Esophagus muscularis mucosa (tissue), 4 donors: Measurements from ENCODE around the gene CAMKV. TPM values are rescaled to one million over a fixed set of nuclear protein-coding genes. Genes with fewer than 3 reads are reported as not detected.

Experiments used
- DNase-seq: peaks from one replicate; pipeline ENCODE4 v3.0.0-alpha.2; 2017; ENCODE audit errors: extremely low spot score
- H3K27ac ChIP-seq, 4 donors: fragments of 200-600 bp; sonication (generic); replicated peaks in 1 of 4; 1 replicate in 3 of 4; 2 replicates in 1 of 4; pipeline ENCODE4 v1.5.1; 2016 to 2019; ENCODE audit warnings: mild to moderate bottlenecking in 1 of 4
- H3K27me3 ChIP-seq, 4 donors: fragments of 200-600 bp; sonication (generic); one replicate each; pipeline versions ENCODE4 v1.5.1 to v1.6.0; 2016 to 2019
- H3K36me3 ChIP-seq, 4 donors: fragments of 200-600 bp; sonication (generic); one replicate each; pipeline ENCODE4 v1.5.1; 2016 to 2019
- H3K4me1 ChIP-seq, 4 donors: fragments of 200-600 bp; sonication (generic); one replicate each; pipeline ENCODE4 v1.5.1; 2016 to 2019
- H3K4me3 ChIP-seq, 4 donors: fragments of 200-600 bp; sonication (generic); 1 replicate in 2 of 4; 2 replicates in 2 of 4; pipeline ENCODE4 v1.5.1; 2016 to 2019; ENCODE audit warnings: mild to moderate bottlenecking in 4 of 4, moderate library complexity in 1 of 4
- H3K9me3 ChIP-seq, 4 donors: fragments of 200-600 bp; sonication (generic); 1 replicate in 3 of 4; 2 replicates in 1 of 4; pipeline ENCODE4 v1.5.1; 2016 to 2019
- EP300 ChIP-seq: sonication (generic); formaldehyde crosslinking; IDR thresholded peaks from one replicate; pipeline ENCODE4 v1.6.1; 2017; ENCODE audit warnings: antibody characterized with exemption
- POLR2A ChIP-seq: fragments of 450-650 bp; IDR thresholded peaks from one replicate; pipeline ENCODE4 v1.6.1; 2017; ENCODE audit warnings: antibody characterized with exemption, moderate library complexity, mild to moderate bottlenecking, low read depth
- POLR2AphosphoS5 ChIP-seq, 2 donors: sonication (generic); formaldehyde crosslinking; IDR thresholded peaks; one replicate each; pipeline ENCODE4 v1.6.1; 2017; ENCODE audit warnings: antibody characterized with exemption in 2 of 2
- WGBS: methylation state at CpG from one replicate; pipeline ENCODE4 v1.1.5; 2018; 5-methylcytosine and 5-hydroxymethylcytosine counted together
- intact Hi-C: fragments of 100-400 bp; cut with DNase I; formaldehyde crosslinking; loops from one replicate; pipeline ENCODE4 v1.15.1; 2023
- total RNA-seq, 4 donors: library from RNA; depleted of rRNA; stranded (reverse); fragments of >200 nt; gene quantifications; one replicate each; pipeline versions ENCODE4 v1.1.0 to v1.2.1, GENCODE V29; 2016
- TF ChIP-seq, protein P1 (sequence below), 3 experiments: fragments of 200-600 bp in 2 of 3; fragments of 450-650 bp in 1 of 3; sonication (generic) in 2 of 3; IDR thresholded peaks; one replicate each; pipeline ENCODE4 v1.5.1; 2017 to 2019; ENCODE audit warnings: antibody characterized with exemption in 3 of 3, mild to moderate bottlenecking in 2 of 3, moderate library complexity in 1 of 3

The CAMKV gene
- total RNA-seq, 4 donors from 2014 or later, result 0.13 TPM; not detected in 3

DNA sequence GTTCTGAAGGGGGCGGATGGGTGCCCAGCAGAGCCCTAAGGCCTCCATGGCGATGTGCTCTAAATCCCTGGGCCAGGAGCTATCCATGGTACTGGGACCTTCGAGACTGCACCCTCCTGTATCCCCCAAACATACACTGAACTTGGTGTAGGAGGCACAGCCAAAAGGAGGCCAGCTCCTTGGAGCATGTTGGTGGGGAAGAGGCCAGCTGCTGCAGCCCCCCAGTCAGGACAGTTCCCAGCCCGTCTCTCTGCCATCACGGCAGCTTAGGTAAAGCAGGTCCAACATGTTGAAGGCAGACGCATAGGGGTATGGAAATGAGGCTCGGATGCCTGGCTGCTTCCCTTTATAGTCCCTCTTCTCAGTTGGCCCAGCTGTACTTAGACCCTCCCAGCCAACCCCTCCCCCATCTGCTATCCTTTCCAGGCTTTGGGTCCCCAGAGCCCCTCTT is 1.8 kb downstream of the CAMKV start:
- H3K4me3 ChIP-seq, result no peak overlapping the region
- no peaks in the 10 kb centered on the region for H3K9me3 ChIP-seq
- peaks cover 0 to 70% (median 20%) of the 10 kb centered on the region in 4 donors for H3K27me3 ChIP-seq
- intact Hi-C loops, result no loop called here
- DNase-seq, result no peak
- no peaks in the 10 kb centered on the region for H3K36me3 ChIP-seq
- no peak overlapping the region for H3K27ac ChIP-seq
- TF ChIP-seq EP300, result no peak
- no peak for TF ChIP-seq POLR2A
- TF ChIP-seq POLR2AphosphoS5 (IDR thresholded peaks at IDR 0.05), result no peak
- TF ChIP-seq, protein P1, sequence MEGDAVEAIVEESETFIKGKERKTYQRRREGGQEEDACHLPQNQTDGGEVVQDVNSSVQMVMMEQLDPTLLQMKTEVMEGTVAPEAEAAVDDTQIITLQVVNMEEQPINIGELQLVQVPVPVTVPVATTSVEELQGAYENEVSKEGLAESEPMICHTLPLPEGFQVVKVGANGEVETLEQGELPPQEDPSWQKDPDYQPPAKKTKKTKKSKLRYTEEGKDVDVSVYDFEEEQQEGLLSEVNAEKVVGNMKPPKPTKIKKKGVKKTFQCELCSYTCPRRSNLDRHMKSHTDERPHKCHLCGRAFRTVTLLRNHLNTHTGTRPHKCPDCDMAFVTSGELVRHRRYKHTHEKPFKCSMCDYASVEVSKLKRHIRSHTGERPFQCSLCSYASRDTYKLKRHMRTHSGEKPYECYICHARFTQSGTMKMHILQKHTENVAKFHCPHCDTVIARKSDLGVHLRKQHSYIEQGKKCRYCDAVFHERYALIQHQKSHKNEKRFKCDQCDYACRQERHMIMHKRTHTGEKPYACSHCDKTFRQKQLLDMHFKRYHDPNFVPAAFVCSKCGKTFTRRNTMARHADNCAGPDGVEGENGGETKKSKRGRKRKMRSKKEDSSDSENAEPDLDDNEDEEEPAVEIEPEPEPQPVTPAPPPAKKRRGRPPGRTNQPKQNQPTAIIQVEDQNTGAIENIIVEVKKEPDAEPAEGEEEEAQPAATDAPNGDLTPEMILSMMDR (IDR thresholded peaks at IDR 0.05), result no peak
- WGBS, result 10% methylated on average over 7 of the region's 7 CpGs
- H3K4me1 ChIP-seq, result peaks cover 10 to 16% (median 15%) of the 10 kb centered on the region in 4 donors

DNA sequence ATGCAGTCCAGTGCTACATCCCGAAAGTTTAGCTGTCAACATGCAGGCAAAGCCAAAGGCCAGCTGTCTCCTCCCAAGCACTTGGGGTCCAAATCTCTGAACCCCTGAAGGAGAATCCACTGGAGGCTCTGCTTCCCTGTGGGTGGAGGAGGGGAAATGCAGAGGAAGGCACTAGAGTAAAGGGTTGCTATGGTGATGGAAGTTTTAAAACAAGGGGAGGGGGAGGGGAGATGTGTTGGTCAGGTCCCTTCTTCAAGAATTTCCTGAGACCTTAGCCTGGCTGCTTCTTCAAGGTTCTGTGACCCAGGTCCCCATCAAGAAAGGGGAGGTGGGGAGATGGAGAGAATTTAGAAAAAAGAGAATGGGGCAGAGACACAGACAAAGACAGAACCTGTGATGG is 2.3 kb downstream of the CAMKV start:
- TF ChIP-seq POLR2A, result no peak
- TF ChIP-seq, protein P1 (IDR thresholded peaks at IDR 0.05), result no peak
- no peak for TF ChIP-seq POLR2AphosphoS5 (IDR thresholded peaks at IDR 0.05)
- no peak for TF ChIP-seq EP300
- H3K27me3 ChIP-seq, result peaks cover 0 to 74% (median 20%) of the 10 kb centered on the region in 4 donors
- WGBS, result 100% methylated on average over 1 of the region's 1 CpG

DNA sequence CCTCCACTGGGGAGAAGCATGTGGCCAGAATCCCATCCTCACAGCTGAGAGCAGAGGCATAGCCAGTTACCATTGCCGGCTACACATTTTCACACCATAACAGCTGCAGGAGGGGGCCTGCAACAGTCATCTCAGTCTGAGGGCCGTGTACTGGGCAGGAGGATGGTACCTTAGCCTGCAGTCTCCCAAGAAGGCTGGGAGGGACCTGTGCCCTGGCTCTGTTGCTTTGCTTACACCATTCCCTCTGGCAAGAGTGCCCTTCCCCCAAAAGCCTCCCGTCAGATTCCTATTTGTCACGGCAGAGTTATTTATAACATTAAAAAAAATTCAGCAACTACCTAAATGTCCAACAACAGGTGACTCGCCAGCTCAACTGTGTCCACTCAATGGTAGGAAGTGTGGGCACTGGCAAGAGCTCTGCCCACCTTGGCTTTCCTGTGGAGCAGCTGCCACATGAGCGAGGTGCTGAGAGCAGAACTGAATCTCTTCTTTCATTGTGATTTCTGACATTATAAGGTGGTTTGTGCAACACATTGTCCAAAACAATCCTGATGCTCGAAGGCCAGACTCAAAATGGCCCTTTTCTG is 4.4 kb downstream of the CAMKV start:
- Histone ChIP-seq H3K4me1 (peaks cover 10 to 16% (median 15%) of the 10 kb centered on the region in 4 donors), H3K9me3 (no peaks in the 10 kb centered on the region), H3K4me3 (no peak overlapping the region), H3K27me3 (peaks cover 0 to 64% (median 18%) of the 10 kb centered on the region in 4 donors), H3K36me3 (no peaks in the 10 kb centered on the region), H3K27ac (no peak overlapping the region)
- WGBS, result 74% methylated on average over 5 of the region's 7 CpGs
- TF ChIP-seq POLR2AphosphoS5 (IDR thresholded peaks at IDR 0.05) (no peak), POLR2A (no peak), EP300 (no peak)
- TF ChIP-seq, protein P1 (IDR thresholded peaks at IDR 0.05), result no peak
- no peak for DNase-seq
- intact Hi-C loops, result no loop called here

More for the DNA sequence above, 2.3 kb downstream of the CAMKV start:
- no peak for DNase-seq
- Histone ChIP-seq H3K36me3 (no peaks in the 10 kb centered on the region), H3K27ac (no peak overlapping the region), H3K9me3 (no peaks in the 10 kb centered on the region), H3K4me1 (peaks cover 10 to 16% (median 15%) of the 10 kb centered on the region in 4 donors), H3K4me3 (no peak overlapping the region)
- intact Hi-C loops, result no loop called here

DNA sequence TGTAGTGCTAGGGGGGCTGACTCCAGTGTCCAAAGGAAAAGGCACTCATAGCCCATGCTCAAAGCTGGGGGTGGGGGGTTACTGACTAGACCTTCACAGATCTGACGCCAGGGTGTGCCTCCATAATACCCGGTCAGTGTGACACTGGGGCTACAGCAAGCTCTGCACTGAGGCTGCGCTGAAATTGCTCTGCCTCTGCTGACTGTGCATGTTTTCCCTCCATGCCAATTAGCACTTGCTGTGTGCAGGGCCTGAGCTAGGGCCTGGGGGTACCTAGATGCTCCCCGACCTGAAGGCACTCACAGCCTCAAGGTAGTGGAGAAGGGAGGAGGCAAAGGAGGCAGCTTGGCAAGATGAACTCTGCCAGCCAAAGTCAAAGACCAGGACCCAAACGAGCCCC is 5.2 kb downstream of the CAMKV start:
- 66% methylated on average over 4 of the region's 5 CpGs for WGBS
- Histone ChIP-seq H3K36me3 (no peaks in the 10 kb centered on the region), H3K4me3 (no peak overlapping the region), H3K27me3 (peaks cover 0 to 56% (median 14%) of the 10 kb centered on the region in 4 donors), H3K4me1 (peaks cover 6 to 9% (median 8%) of the 10 kb centered on the region in 4 donors), H3K9me3 (no peaks in the 10 kb centered on the region), H3K27ac (no peak overlapping the region)
- intact Hi-C loops, result no loop called here
- TF ChIP-seq, protein P1 (IDR thresholded peaks at IDR 0.05), result no peak
- TF ChIP-seq POLR2AphosphoS5 (IDR thresholded peaks at IDR 0.05), result no peak
- no peak for TF ChIP-seq POLR2A
- no peak for TF ChIP-seq EP300
- DNase-seq, result no peak
